ENCODE results near the gene HEXIM2. TPM values are rescaled to one million over a fixed set of nuclear protein-coding genes. Genes with fewer than 3 reads are reported as not detected.

Gene HEXIM2
- total and polyA plus RNA-seq, 2 of the 13 experiments (the other 11 are each of a cell fraction or from before 2014, with no cell fraction given), result 27.1 to 32.4 TPM

DNA sequence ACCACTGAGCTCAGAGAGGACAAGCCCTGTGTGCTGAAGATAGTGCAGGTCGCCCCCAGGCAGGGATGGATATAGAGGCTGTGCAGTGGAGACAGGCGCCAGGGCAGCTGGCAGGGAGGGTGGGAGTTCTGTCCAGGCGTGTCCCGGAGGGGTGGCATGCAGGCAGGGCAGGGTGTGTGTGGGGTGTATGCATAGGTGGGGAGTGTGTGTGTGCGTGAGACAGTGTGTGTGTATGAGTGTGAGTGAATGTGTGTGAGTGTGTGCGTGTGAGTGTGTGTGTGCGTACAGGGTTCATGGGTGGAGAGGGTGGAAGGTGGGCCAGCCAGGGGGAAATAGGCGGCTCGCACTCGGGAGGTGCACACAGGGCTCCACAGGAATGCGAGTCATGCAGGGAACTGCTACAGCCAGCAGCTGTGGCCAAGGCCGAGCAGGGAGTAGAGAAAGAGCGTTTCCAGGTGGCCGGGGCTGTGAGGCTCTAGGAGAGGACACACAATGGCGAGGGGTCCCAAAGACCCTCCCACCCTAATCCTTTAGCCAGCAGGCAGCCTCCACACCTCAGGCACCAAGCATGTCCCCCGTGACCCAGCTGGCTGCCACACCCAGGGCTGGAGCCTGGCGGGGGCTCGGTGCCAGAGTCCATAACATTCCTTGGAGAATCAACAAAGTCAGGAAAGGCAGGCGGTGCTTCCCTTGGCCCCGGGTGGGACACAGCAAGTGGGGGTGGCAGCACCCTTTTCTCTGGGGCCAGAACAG lies 34.0 kb upstream of the HEXIM2 start (continued):
- TF ChIP-seq, protein P1, sequence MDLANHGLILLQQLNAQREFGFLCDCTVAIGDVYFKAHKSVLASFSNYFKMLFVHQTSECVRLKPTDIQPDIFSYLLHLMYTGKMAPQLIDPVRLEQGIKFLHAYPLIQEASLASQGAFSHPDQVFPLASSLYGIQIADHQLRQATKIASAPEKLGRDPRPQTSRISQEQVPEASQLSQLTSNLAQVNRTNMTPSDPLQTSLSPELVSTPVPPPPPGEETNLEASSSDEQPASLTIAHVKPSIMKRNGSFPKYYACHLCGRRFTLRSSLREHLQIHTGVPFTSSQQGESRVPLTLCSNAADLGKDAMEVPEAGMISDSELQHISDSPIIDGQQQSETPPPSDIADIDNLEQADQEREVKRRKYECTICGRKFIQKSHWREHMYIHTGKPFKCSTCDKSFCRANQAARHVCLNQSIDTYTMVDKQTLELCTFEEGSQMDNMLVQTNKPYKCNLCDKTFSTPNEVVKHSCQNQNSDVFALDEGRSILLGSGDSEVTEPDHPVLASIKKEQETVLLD (CRISPR knock-in tag; IDR thresholded peaks at IDR 0.05; ENCODE audit: low read depth), result no peak
- TF ChIP-seq ADNP (CRISPR knock-in tag; IDR thresholded peaks at IDR 0.05) (no peak), TEAD3 (CRISPR knock-in tag; optimal IDR thresholded peaks at IDR 0.05; ENCODE audit: borderline replicate concordance) (peak; percentile 92), IKZF5 (CRISPR knock-in tag; IDR thresholded peaks at IDR 0.05) (peak; percentile 42; the same call in 1 of the 2 replicates), ZNF788 (CRISPR knock-in tag; IDR thresholded peaks at IDR 0.05; ENCODE audit: borderline replicate concordance) (no peak), XBP1 (CRISPR knock-in tag; IDR thresholded peaks at IDR 0.05) (no peak), ZNF326 (CRISPR knock-in tag; IDR thresholded peaks at IDR 0.05; ENCODE audit: borderline replicate concordance) (no peak), PHB2 (IDR thresholded peaks at IDR 0.05; ENCODE audit: partially characterized antibody) (no peak), FOXK2 (IDR thresholded peaks at IDR 0.05) (peak; percentile 45; the same call in 1 of the 2 replicates), SMAD9 (CRISPR knock-in tag; IDR thresholded peaks at IDR 0.05) (no peak; the same call in 1 of the 2 replicates), ZNF10 (CRISPR knock-in tag; IDR thresholded peaks at IDR 0.05; ENCODE audit: borderline replicate concordance, low read depth) (no peak), KDM3A (CRISPR knock-in tag; IDR thresholded peaks at IDR 0.05; ENCODE audit: low read depth) (no peak), ATF5 (CRISPR knock-in tag; IDR thresholded peaks at IDR 0.05; ENCODE audit: low read depth) (no peak), MAX (IDR thresholded peaks at IDR 0.05) (0 out of 2 replicates have a peak, but pooled peaks have one; percentile 33), EHMT2 (IDR thresholded peaks at IDR 0.05; ENCODE audit: borderline replicate concordance, low read depth, low read length) (no peak), ZBTB14 (CRISPR knock-in tag; IDR thresholded peaks at IDR 0.05) (no peak), MAF1 (CRISPR knock-in tag; IDR thresholded peaks at IDR 0.05; ENCODE audit: borderline replicate concordance) (no peak), KLF16 (CRISPR knock-in tag; IDR thresholded peaks at IDR 0.05) (peak in 1 of 2 experiments; percentile 63; a peak in 2 of 4 replicates), AHR (CRISPR knock-in tag; IDR thresholded peaks at IDR 0.05) (peak; percentile 16; the same call in 1 of the 2 replicates), HOXA3 (CRISPR knock-in tag; IDR thresholded peaks at IDR 0.05) (no peak; the same call in 1 of the 2 replicates), GABPA (IDR thresholded peaks at IDR 0.05; ENCODE audit: low read depth, low read length) (no peak), GABPA (CRISPR knock-in tag; IDR thresholded peaks at IDR 0.05; ENCODE audit: low read depth) (peak; percentile 22), ZNF34 (CRISPR knock-in tag; IDR thresholded peaks at IDR 0.05; ENCODE audit: borderline replicate concordance) (no peak)
- TF ChIP-seq, protein P2, sequence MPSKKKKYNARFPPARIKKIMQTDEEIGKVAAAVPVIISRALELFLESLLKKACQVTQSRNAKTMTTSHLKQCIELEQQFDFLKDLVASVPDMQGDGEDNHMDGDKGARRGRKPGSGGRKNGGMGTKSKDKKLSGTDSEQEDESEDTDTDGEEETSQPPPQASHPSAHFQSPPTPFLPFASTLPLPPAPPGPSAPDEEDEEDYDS (CRISPR knock-in tag; IDR thresholded peaks at IDR 0.05), result 0 out of 2 replicates have a peak, but pooled peaks have one; percentile 29
- TF ChIP-seq, protein P3, sequence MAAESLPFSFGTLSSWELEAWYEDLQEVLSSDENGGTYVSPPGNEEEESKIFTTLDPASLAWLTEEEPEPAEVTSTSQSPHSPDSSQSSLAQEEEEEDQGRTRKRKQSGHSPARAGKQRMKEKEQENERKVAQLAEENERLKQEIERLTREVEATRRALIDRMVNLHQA (CRISPR knock-in tag; IDR thresholded peaks at IDR 0.05), result no peak
- TF ChIP-seq, protein P4, sequence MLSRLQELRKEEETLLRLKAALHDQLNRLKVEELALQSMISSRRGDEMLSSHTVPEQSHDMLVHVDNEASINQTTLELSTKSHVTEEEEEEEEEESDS (CRISPR knock-in tag; IDR thresholded peaks at IDR 0.05; ENCODE audit: borderline replicate concordance), result no peak
